ENCODE results near the gene HTR6. TPM values are rescaled to one million over a fixed set of nuclear protein-coding genes. Genes with fewer than 3 reads are reported as not detected.
A peak's percentile ranks its signal among the peaks of the same experiment; 100 is the strongest.
"Not testable (repeated sequence)": the region's sequence is repeated elsewhere in the genome, so short reads cannot be mapped to it uniquely, and the experiment has no call there.

The HTR6 gene
- total RNA-seq, 2 donors from 2014 or later = not detected

DNA sequence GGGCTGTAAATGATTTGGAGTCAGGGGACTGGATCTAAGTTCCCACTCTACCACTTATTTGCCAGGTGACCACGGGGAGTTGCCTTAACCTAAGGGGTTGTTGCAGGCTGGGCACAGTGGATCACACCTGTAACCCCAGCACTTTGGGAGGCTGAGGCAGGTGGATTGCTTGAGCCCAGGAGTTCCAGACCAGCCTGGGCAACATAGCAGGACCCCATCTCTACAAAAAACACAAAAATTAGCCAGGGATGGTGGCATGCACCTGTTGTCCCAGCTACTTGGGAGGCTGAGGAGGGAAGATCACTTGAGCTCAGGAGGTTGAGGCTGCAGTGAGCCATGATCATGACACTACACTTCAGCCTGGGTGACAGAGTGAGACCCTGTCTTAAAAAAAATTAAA, 34.5 kb upstream of the HTR6 start:
- H3K4me3 Mint-ChIP-seq; DNase-seq (ENCODE audit: low spot score); H3K4me1 Mint-ChIP-seq (ENCODE audit: low read depth in 2 of 2); H3K9me3 Mint-ChIP-seq; H3K36me3 Mint-ChIP-seq; H3K27me3 Mint-ChIP-seq; H3K27ac Mint-ChIP-seq; ATAC-seq: not testable (repeated sequence)

DNA sequence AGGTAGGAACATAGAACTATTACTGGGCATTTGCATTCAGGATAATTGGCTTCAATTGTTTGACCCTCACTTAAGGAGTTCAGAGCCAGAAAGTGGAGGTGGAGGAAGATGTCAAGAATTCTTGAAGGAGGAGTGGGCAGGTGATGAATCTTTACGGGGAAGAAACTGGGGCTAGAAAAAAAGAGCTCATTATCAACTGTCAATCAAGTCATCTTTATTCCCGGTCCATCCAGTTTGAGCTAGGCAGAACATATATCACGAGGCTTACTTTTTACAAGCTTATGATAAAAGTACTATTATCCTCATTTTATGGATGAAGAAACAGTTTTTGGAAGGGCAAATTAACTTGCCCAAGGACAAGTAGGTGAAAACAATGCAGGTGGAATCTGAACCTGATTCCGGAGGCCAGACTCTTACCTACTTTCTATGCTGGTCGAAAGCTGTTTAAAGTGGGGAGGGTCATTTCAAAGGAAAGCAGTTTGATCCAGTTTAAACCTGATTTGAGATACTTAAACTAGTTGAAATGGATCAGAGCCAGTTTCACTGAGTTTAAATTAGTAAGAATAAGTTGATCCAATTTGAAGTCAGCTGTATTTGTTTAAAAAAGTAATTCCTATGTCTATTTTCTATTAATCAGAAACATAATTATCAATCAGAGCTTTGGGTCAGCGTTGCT, 33.8 kb upstream of the HTR6 start:
- ATAC-seq = no peak
- Mint-ChIP-seq H3K36me3 (peaks cover 9% of the 10 kb centered on the region), H3K27me3 (no peaks in the 10 kb centered on the region), H3K4me3 (no peak overlapping the region), H3K9me3 (no peaks in the 10 kb centered on the region), H3K27ac (no peak overlapping the region), H3K4me1 (ENCODE audit: low read depth in 2 of 2) (no peaks in the 10 kb centered on the region)
- DNase-seq (ENCODE audit: low spot score) = no peak

DNA sequence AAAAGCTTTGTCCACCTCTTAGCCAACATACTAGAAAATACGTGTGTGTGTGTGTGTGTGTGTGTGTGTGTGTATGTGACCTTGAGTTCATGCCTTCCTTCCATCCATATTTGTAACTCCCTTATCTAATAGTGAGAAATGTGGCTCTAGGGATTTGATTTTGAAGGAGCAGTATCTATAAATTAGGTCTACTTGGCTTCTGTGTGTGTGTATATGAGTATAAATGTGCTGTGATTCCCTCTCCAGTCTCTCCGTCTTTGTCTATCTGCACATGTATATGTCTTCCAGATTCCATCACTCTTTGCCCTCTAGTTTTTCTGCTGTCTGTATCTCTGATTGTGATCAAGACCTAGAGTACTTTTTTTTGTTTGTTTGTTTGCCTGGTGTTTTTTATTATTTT, 32.5 kb upstream of the HTR6 start:
- no peaks in the 10 kb centered on the region for H3K4me1 Mint-ChIP-seq (ENCODE audit: low read depth in 2 of 2)
- no peaks in the 10 kb centered on the region for H3K9me3 Mint-ChIP-seq
- peaks cover 4% of the 10 kb centered on the region for H3K36me3 Mint-ChIP-seq
- DNase-seq (ENCODE audit: low spot score) = no peak
- no peak overlapping the region for H3K27ac Mint-ChIP-seq
- no peak overlapping the region for H3K4me3 Mint-ChIP-seq
- H3K27me3 Mint-ChIP-seq = no peaks in the 10 kb centered on the region
- ATAC-seq = no peak

GRCh38 chr1:19633106-19633505, 31.6 kb upstream of the HTR6 start:
- DNase-seq (ENCODE audit: low spot score) (no peak), ATAC-seq (no peak)
- H3K4me1 Mint-ChIP-seq (ENCODE audit: low read depth in 2 of 2) = no peaks in the 10 kb centered on the region
- no peaks in the 10 kb centered on the region for H3K27me3 Mint-ChIP-seq
- H3K9me3 Mint-ChIP-seq = no peaks in the 10 kb centered on the region
- peaks cover 4% of the 10 kb centered on the region for H3K36me3 Mint-ChIP-seq
- no peak overlapping the region for H3K27ac Mint-ChIP-seq
- no peak overlapping the region for H3K4me3 Mint-ChIP-seq

GRCh38 chr1:19635064-19635463, 29.6 kb upstream of the HTR6 start:
- not testable (repeated sequence) for DNase-seq (ENCODE audit: low spot score); H3K27ac Mint-ChIP-seq; H3K4me1 Mint-ChIP-seq (ENCODE audit: low read depth in 2 of 2); H3K4me3 Mint-ChIP-seq; ATAC-seq; H3K27me3 Mint-ChIP-seq; H3K36me3 Mint-ChIP-seq; H3K9me3 Mint-ChIP-seq

- Mint-ChIP-seq H3K27ac (no peak overlapping the region), H3K9me3 (no peaks in the 10 kb centered on the region), H3K27me3 (peaks cover 0 to 3% of the 10 kb centered on the region in 2 donors), H3K4me3 (no peak overlapping the region), H3K36me3 (no peaks in the 10 kb centered on the region), H3K4me1 (ENCODE audit: low read depth in 2 of 2) (no peaks in the 10 kb centered on the region)
- no peak for DNase-seq (ENCODE audit: low spot score)
- no peak for ATAC-seq
Measured at GRCh38 chr1:19635646-19636045, 29.0 kb upstream of the HTR6 start.

DNA sequence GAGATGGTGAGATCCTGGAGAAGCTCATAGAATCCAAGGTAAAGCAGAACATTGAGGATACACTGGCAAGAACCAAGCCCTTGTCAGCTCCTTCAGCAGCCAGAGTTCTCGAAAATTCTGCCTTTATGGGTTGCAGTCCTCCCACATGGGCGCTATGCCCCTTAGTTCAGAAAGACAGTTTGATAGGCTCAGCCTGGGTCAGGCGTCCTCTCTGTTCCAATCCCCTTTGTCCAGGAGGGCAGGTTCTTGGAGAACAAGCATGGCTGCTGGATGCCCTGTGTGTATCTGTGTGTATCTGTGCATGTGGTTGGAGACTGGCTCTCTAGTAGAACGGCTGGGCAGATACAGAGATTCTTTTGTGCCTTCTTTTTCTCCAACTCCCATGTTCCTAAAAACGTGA, 28.6 kb upstream of the HTR6 start:
- H3K4me3 Mint-ChIP-seq = no peak overlapping the region

GRCh38 chr1:19636749-19637148, 27.9 kb upstream of the HTR6 start:
- not testable (repeated sequence) for H3K36me3 Mint-ChIP-seq; H3K4me3 Mint-ChIP-seq; H3K27ac Mint-ChIP-seq; DNase-seq (ENCODE audit: low spot score); H3K4me1 Mint-ChIP-seq (ENCODE audit: low read depth in 2 of 2); H3K9me3 Mint-ChIP-seq; H3K27me3 Mint-ChIP-seq; ATAC-seq

More for the DNA sequence above, 28.6 kb upstream of the HTR6 start:
- Mint-ChIP-seq H3K4me1 (ENCODE audit: low read depth in 2 of 2) (no peaks in the 10 kb centered on the region), H3K9me3 (no peaks in the 10 kb centered on the region), H3K27ac (no peak overlapping the region), H3K27me3 (peaks cover under 1 to 3% of the 10 kb centered on the region in 2 donors), H3K36me3 (no peaks in the 10 kb centered on the region)
- ATAC-seq (no peak), DNase-seq (ENCODE audit: low spot score) (no peak)

DNA sequence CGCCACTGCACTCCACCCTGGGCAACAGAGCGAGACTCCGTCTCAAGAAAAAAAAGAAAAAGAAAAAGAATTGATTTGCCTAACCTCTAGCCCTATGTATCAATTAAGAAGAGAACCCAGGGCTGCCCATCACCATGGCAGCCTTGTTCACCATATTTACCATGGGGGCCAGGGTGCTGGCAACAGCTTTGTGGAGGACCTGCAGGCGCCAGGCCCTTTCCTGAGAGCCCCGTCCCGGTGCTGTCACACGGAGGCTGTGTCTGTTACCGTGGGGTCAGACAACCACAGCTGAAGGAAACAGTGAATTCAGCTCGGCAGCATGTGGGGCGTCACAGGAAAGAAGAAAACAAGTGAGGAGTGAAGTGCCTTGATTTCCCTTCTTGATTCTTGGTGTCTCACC, 27.1 kb upstream of the HTR6 start:
- Mint-ChIP-seq H3K9me3 (no peaks in the 10 kb centered on the region), H3K27ac (no peak overlapping the region), H3K4me1 (ENCODE audit: low read depth in 2 of 2) (no peaks in the 10 kb centered on the region), H3K36me3 (no peaks in the 10 kb centered on the region), H3K4me3 (no peak overlapping the region), H3K27me3 (peaks cover 3 to 8% of the 10 kb centered on the region in 2 donors)
- no peak for ATAC-seq
- no peak for DNase-seq (ENCODE audit: low spot score)

GRCh38 chr1:19639228-19639627, 25.4 kb upstream of the HTR6 start:
- DNase-seq (ENCODE audit: low spot score); H3K27ac Mint-ChIP-seq; H3K36me3 Mint-ChIP-seq; H3K9me3 Mint-ChIP-seq; H3K4me3 Mint-ChIP-seq; H3K4me1 Mint-ChIP-seq (ENCODE audit: low read depth in 2 of 2); ATAC-seq: not testable (repeated sequence)
- H3K27me3 Mint-ChIP-seq = peaks cover 12 to 18% of the 10 kb centered on the region in 2 donors

DNA sequence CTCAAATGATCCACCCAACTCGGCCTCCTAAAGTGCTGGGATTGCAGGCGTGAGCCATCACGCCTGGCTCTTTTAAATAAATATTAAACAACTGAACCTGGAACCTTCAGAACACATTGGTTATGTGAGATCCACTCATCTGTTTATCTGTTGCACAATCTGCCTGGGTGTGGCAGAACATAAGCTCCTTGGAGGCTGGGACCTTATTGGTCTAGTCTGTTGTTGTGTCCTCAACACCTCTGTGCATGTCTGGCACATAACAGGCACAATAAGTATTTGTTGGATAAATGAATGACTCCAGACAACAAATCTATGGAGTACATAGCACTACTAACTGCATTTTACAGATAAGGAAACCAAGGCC, 24.7 kb upstream of the HTR6 start:
- Mint-ChIP-seq H3K27ac (no peak overlapping the region), H3K4me1 (ENCODE audit: low read depth in 2 of 2) (peaks cover 3 to 5% of the 10 kb centered on the region in 2 donors), H3K9me3 (no peaks in the 10 kb centered on the region), H3K27me3 (peaks cover 15 to 21% of the 10 kb centered on the region in 2 donors), H3K36me3 (no peaks in the 10 kb centered on the region), H3K4me3 (no peak overlapping the region)
- ATAC-seq (no peak), DNase-seq (ENCODE audit: low spot score) (no peak)

DNA sequence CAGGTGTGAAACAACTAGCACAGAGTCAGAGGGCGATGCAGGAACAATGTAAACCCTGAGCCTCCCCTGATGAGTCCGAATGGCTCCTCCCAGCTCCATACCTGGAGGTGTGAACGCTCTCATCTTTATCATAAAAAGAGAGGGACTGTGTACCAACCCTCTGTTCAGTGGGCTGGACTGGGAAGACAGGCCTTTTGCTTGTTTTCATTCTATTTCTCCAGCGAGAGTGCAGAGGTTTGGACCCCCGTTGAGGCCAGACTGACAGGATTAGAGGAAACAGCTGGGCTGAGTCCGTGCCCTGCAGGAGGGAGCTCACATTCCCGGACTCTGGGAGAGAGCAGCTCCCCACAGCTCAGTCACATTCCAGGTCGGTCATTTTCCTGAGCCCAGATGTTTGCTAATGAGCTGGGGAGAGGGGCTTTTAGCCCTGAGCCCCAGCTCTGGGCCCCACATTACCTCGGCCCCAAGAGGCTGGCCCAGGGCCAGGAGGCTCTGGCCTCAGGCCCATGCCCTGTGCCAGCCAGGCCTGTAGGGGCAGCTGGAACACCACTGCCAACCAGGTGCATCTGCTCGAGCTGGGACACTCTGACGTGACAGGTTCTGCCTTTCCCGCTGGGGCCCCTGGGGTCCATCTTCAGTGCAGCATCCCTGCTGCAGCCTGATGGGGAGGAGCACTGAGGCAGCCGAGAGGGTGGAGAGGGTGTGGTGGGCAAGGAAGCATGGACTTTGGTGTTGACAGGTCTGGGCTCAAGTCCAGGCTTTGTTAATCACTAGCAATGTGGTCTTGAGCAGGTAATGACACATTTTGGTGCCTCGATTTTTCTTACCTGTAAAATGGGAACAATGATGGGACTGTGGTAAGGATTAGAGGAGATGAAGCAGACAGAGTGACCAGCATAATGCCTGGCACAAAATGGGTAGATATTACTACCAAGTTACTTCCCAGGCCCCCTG, 24.0 kb upstream of the HTR6 start:
- Mint-ChIP-seq H3K36me3 (no peaks in the 10 kb centered on the region), H3K4me1 (ENCODE audit: low read depth in 2 of 2) (peaks cover 3 to 5% of the 10 kb centered on the region in 2 donors), H3K27ac (no peak overlapping the region), H3K9me3 (no peaks in the 10 kb centered on the region), H3K27me3 (peaks cover 15 to 23% of the 10 kb centered on the region in 2 donors), H3K4me3 (no peak overlapping the region)
- DNase-seq (ENCODE audit: low spot score) = no peak
- ATAC-seq = no peak

GRCh38 chr1:19643121-19643520, 21.6 kb upstream of the HTR6 start:
- H3K9me3 Mint-ChIP-seq = no peaks in the 10 kb centered on the region
- DNase-seq (ENCODE audit: low spot score) = no peak
- H3K4me1 Mint-ChIP-seq (ENCODE audit: low read depth in 2 of 2) = peaks cover 9 to 12% of the 10 kb centered on the region in 2 donors
- peaks cover 15 to 23% of the 10 kb centered on the region in 2 donors for H3K27me3 Mint-ChIP-seq
- H3K27ac Mint-ChIP-seq = peak overlapping the region in 1 of 2 donors; percentile 59
- no peak for ATAC-seq
- peak overlapping the region; percentile 75 for H3K4me3 Mint-ChIP-seq
- H3K36me3 Mint-ChIP-seq = no peaks in the 10 kb centered on the region
